NK-92 (cell line): ENCODE results near the gene SH3PXD2A.
"Not testable (repeated sequence)": the region's sequence is repeated elsewhere in the genome, so short reads cannot be mapped to it uniquely, and the experiment has no call there.

Experiments used
- DNase-seq: peaks from one replicate; lab custom pipeline; 2025; ENCODE audit not compliant: unreplicated experiment; lab: John Stamatoyannopoulos, UW

Gene SH3PXD2A

DNA sequence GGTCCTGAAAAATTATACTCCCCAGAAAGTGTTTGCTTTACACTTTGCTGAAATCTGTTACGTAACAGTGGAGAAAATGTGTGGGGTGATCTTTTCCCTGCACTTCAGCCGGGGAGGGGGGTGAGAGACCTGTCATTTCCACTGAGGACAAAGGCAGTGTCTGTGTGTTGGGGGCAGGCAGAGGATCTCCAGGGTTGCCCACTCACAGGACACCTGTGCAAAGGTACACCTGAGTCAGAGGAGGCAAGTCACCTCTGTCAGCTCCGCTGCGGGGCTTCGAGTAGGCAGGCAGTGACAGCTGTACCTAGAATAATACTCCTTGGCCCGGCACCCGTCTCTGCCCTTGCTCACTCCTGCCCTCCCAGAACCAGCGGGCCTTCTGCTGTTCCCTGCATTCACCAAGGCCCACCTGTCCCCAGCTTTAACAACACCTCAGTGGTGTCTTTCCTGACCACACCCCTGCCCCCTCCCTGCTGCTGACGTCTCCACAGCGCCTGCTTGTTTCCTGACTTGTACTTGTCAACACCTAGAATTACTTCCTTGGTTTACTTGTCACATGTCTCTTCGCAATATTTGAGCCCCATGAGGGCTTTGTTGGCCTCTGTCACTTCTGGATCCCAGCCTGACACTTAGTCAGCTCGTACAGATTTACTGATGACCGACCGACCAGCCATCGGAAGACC, 202.6 kb downstream of the SH3PXD2A start:
- DNase-seq = no peak

DNA sequence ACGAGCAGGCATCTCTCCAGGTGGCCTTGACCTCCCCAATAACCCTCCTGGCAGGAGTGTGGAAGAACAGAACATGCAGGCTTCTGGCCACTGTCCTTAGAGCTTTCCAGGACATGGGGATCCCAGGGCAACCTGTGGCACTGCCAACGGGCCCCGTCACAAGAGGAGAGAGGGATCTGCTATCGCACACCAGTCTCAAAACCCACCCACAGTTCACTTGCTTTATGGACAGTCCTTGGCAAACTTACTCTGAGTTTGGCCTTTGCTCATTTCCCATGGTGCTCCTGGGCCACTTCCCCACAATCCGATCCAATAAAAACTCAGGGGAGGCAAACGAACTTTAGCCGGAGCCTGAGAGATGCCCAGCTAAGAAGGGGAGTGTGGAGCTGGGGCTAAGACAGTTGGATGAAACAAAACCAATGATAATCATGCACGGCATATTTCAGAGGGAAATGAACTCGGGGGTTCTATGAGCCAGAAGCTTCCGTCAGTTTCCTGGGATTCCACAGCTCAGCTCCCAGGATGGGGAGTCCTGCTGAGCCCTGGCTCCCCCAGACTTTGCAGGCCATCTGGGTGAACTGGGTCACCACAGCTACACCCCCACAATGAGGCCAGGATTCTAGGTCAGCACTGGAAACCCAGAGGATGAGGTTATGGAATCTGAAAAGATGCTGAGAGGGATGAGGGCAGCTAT, 203.4 kb downstream of the SH3PXD2A start:
- DNase-seq = no peak

DNA sequence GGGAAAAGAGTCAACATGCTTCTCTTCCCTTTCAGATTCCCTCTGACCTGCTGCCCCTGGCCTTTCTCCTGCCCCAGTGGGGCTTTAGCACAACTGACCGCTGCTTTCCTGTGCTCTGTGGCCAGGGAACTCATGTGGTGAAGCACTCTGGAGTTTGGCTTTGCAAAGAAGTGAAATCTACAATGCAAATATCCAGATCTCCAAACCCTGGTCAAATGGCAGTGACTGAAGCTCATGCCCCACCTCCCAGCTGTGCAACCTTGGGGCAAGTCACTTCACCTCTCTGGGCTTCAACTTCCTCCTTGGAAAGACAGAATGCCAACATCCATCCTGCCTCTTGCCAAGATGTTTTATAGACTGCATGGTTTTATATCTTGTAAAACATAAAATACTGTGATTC, 204.0 kb downstream of the SH3PXD2A start:
- DNase-seq = no peak

DNA sequence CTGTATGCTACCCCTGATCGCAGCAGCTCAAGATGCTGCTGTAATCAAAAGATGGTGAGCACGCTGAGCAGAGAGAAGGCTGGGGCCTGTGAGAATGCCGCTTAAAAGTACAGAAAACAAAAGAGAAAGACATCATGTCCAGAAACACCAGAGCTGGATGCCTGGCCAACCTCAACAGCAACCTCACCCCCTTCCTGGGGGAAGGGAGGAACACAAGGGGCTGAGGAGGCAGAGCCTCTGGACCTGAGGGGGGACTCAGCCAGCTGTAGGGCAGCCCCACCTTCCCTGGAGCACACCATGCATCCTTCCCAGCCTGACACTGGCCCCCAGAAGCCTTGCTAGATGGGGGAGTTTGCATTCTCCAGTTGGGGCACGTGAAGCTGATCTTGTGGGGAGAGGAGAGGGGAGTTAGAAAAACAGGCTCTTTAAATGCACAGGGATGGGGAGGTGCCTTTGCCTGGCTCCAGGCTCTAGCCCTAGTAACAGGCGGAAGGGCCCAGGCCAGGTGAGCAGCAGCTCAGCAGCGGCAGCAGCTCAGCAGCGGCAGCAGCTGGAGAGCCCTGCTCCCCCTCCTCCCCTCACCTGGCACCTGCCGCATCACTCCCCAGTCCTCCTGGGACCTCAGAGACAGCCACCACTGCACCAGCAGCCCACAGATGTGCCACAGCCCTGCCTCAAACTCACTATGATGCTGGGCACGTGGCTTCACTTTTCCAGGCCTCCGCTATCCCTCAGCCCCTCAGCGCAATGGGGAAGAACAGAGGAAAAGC, 205.5 kb downstream of the SH3PXD2A start:
- DNase-seq = no peak

DNA sequence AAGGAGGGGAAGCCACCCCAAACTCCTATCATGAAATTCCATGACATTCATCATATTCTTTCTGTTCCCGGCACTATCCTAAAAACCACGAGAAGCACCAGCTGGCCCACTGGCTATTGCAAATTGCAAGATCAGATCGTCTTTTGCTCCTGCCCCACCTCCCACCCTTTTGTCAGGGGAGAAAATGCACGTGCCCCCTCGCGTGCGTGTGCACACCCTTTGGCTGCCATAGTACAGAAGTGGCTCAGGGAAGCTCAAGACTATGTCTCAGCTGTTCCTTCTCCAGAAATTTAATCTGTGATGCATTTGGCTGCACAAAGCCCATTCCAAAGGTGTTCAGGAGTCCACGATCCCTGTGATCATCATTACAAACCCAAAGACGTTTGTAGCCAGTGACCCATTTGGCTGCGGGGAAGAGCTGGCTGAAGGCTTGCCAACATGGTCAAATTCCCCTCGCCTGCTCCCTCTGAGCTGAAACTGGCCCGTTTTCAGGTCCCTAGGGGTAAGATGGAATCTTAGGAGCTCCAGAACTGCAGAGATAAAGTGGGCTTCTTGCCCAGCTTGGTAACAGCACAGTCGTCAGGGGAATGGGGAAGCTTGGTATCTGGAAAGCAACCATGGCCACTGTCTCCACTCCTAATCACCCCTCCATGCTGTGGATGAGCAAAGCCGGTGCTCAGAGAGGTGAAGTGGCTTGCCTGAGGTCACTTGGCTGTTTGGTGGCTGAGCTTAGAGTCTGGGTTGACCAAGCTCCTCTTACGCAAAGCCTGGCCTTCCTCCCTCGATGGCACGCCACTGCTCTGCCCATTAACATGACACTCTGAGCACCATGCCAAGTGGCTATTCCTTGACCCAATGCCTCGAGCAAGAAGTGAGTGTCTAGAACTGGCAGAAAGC, 206.5 kb downstream of the SH3PXD2A start:
- no peak for DNase-seq

DNA sequence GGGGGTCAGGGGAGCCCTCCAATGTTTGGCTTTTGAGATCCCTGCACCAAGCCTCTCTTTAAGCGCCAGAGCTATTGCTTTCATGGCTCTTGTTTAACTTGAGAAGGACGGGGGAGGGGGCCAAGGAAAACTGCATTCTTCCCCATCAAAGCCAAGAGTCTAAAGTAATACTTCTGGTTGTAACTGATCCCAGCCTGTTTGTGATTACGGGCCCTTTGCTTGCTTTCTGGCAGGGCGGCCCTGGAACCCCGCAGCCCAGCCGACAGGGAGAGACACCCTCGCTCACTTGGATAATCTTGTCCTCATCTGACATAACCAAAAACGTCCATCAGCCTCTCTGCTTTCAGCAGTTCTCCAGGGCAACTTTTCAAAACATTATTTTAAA, 207.1 kb downstream of the SH3PXD2A start:
- no peak for DNase-seq

DNA sequence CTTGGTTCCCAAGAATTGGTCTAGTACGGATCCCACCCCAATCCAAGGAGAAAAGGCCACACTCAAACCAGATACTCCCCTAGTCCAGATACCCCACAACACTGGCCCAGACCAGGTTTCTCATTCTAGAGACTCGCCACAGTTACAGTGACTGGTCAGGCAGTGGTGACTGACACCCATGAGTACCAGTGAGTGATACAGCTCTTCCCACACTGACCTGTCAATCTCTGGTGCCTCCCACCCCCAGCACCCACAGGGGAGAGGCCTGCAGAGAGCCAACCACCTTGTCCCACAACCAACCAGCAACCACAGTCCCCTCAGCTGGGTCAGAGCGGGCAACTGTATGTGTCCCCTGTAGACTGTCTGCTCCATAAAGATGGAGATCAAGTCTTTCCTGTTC, 209.1 kb downstream of the SH3PXD2A start:
- no peak for DNase-seq

DNA sequence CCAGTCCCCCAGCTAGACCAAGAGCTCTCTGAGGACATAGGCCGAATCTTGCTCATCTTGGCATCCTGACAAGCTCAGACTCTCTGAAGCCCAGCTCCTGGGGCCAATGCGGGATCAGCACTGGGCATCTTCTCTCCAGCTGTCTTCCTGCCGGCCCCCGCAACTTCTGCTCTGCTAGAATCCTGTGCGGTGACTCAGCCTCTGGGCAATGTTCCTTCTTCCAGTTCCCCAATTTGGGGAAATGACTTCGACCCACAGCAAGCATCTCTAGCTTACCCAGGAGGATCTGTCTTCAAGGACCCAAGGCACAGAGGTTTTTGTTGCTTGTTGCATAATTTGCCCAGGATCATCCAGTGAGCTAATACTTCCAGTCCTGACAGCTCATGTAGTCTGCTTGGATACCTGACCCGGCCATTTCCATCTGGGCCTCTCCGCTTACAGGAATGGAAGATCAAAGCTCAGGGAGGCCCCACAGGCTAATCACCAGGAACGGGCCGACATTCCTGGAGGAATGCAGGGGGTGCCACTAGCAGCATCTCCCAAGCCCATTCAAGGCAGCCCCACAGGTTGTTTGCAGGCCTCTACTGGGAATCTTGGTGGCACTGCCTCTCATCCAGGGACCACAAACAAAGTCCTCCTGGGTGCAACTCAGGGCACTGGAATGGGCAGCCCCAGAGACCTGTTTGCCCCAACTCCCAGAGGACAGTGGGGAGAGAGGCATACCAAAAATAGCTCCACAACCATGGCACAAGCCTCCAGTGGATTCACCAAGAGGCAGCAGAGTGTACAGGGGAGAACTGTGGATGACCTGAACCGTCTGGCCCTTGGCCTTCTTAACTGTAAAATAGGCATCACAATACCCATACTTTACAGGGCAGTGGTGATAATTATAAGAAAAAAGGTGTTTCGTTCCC, 210.0 kb downstream of the SH3PXD2A start:
- DNase-seq = no peak

DNA sequence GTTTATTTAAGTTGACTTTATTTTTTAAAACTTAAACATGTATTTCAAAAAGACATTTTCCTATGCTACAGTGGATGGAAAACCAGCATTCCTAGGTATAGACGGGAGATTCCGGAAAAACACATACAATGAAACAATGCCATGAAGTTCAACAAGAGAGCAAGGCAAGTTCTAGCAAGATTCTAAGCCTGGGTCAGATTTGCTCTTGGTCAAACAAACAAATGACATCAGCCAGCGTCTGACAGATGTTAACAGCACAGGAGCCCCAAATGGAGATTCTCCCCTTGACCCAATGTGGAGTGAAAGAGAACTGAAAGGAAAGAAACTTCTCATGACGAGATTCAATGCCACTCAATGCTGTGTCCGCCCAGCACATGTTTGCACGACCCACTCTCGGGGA, 212.0 kb downstream of the SH3PXD2A start:
- no peak for DNase-seq

DNA sequence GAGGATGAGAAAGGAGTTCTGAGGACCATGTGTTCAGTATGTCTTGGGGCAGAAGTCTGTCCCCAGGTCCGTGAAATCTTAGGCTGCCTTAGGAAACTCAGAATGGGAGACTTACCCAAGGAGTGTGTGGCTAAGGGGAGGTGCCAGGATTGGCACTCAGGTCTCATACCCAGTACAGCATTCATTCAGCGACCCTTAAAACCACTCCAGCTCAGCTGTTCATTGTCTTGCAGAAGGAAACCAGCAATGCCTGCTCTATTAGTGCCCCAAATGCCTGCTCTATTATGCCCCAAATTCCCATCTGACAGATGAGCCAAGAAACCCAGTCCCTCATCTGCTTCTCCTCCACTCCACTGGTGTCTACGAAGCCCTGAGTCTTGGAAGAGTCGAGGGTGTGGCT, 214.1 kb downstream of the SH3PXD2A start:
- no peak for DNase-seq

DNA sequence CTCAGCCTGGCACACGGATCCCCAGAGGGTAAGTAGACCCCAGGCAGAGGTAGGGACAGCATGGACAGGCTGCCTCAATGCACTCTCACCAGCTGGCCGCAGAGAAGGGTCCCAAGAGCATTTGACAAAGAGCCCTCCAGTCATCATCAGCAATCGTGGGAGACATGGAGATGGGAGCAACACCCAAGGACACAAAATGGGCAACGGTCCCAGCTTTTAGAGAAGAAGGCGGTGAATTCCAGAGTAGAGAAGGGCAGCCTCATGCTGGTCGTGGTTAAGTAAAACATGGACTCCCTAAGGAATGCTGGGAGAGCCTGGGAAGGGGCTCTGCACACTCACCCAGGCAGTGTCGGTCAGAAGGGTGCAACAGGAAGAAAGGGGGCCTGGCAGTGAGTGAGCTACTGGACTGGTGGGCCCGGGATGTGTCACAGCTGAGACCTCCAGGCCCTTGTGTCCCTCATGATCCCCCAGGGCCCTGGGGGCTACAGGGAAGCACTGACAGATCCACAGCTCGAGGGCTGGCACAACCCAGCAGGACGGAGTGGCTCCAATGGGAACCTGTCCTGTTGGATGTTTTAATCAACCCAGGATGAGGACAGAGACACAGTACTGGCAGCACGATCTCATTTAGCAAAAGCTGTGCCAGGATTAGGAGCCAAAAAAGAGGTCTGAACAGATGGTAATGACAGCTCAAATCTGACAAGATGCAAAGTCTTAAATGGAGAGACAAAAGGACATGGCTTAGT, 214.8 kb downstream of the SH3PXD2A start:
- no peak for DNase-seq

DNA sequence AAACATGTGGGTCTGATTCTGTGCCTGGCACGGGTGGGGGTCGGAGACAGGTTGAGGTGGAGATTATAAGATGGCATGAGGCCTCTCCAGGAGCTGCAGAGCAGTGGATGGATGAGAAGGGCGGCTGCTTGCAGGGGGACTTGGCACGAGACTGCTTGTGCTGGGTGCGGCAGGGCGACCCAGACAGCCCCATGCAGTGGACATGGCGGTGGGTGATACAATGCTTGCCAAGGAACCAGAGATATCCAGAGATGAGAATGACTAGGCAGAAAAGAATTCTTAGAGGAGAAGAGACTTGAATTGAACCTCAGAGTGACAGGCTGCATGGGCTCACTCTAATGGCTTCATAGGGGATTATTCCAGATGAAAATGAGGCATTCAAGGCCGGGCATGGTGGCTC, 216.4 kb downstream of the SH3PXD2A start:
- DNase-seq = no peak

DNA sequence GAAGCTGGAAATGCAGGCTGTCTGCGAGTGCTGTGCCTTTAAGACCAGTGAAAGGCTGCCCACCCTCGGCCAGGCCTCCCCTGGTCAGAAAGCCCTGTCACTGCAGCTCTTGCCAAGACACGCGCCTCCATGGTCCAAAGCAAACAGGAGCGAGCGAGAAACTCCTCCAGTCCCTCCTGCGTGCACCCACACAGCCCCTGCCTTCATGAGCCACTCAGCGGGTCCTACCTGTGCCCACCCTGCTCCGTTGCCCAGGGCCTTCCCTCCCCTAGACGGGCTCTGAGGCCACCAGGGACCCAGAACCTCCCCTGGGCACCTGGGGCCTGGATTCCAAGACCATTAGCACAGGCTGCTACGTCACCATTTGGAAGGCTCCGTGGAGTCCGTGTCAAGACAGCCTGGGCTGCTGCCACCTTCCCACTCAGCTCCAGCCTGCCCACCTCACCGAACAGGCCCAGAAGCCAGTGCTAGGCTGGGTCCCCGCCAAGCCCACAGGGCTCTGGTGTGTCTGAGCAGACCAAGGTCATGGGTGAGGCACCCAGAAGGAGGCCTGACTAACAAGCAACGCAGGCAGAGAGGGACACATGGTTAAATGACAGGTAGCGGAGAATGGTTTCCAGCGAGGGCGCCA, 217.3 kb downstream of the SH3PXD2A start:
- no peak for DNase-seq

DNA sequence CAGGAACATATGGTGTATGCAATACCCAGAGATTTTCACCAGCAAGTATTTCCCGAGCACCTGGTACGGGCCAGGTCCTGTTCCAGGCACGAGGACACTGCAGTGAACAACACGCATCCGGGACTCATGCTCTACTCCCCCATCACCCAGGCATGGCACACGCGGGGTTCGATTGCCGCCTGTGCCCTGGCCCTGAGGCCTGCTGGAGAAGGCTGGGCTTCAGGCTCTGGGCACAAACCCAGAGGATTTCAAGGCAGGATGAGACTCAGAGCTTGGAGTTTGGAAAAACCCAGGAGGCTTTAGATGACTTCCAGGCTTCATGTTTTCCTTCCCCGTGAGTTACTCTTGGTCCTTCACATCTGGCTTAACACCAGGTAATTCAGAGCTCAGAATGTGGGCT, 218.4 kb downstream of the SH3PXD2A start:
- no peak for DNase-seq

DNA sequence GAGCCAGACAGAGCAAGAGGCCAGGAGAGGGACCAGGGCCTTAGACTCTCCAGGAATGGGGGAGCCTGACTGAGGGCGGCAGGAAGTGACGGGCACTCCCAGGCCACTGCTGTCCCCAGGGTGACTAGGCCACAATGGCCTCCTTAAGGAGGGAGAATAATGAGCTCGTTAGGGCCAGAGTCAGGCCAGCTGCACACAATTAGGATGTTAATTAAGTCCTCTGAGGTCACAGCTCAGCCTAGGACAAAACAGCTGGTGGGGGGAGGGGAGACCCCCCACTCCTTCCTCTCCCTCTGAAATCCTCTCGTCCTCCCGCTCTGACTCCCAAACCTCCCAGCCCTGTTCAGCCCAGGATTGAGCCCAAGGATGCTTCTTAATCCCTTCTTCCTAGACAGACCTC, 218.9 kb downstream of the SH3PXD2A start:
- DNase-seq = no peak

DNA sequence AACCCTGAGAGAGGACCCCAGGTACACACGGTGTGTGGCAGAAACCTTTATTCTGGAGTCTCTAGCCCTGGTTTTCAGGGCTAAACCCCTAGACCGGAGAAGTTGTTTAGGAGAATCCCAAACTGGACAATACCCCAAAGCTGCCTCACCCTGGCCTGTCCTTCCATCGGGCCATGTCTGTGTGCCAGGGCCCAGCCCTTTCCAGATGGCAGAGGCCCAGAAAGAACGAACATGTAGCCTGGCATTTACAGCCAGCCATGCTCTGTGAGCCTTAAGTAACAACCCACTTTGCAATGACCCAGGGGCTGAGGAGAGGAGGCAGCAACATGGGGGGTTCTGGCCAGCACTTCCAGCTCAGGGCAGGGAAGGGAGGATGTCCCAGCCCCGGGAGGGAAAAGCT, 219.8 kb downstream of the SH3PXD2A start:
- DNase-seq = no peak

DNA sequence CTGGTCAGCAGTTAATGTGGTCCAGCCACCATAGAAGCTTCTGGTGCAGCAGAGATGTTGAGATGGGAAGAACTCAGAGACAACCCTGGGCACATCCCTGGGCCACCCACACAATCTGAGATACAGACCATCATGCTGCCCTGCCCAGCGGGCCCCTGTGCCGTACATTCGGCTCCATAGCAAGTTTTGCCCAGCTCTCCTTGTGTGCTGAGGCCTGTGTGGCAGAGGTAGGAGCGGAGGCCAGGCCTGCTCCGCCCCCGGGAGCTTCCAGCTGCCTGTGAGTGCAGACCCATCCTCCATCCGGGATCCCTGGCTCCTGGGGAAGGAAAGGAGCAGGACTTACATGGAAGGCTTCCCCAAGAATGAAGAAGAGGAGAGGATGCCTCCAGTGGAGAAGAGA, 221.5 kb downstream of the SH3PXD2A start:
- no peak for DNase-seq

DNA sequence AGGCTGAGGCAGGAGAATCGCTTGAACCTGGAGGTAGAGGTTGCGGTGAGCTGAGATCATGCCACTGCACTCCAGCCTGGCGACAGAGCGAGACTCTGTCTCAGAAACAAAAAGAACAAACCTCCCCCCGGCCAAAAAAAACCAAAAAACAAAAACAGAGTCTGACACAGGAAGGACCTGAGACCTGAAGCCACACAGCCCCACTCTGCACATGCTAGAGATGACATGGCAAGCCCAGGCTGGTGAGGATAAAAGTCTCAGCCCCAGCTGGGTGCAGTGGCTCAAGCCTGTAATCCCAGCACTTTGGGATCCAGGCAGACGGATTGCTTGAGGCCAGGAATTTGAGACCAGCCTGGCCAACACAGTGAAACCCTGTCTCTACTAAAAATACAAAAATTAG, 222.5 kb downstream of the SH3PXD2A start:
- not testable (repeated sequence) for DNase-seq

DNA sequence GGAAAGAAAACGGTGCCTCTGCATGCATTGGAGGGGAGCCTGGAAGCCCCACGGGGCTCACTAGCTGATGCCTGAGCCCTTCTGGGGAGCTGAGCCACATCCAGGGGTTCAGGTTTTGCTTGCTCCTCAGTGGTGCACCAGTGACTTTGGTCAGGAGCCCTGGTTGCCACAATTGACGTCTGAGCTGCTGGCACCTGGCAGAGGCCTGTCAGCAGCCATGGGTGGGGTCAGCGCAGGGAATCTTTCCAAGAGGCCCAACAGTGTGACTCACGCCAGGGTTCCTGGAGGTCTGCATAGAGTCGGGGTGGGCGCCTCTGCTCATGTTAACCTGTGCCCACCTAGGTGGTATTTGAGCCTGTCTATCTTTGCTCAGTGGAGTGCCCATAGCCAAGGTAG, 223.1 kb downstream of the SH3PXD2A start:
- no peak for DNase-seq
